OCI-LY3 (cell line): ENCODE data around the gene TMEM255B.
"Not testable (repeated sequence)": the region's sequence is repeated elsewhere in the genome, so short reads cannot be mapped to it uniquely, and the experiment has no call there.

ENCODE experiments used
- H2AFZ ChIP-seq: fragments of 200-600, 300-600 bp; shearing (Covaris generic); 2 replicates; pipeline ENCODE4 v1.6.0; 2014; ENCODE audit warnings: antibody characterized with exemption, low read depth, low read length
- H3K27ac ChIP-seq: fragments of 200-600, 300-600 bp; sonication (generic); 2 replicates; pipeline ENCODE4 v1.5.1; 2014; ENCODE audit warnings: mild to moderate bottlenecking, low read length, moderate library complexity, mixed read lengths
- H3K27me3 ChIP-seq: fragments of 200-600, 300-600 bp; sonication (generic); 2 replicates; pipeline ENCODE4 v1.6.1; 2014; ENCODE audit warnings: low read depth, low read length, mixed read lengths
- H3K36me3 ChIP-seq: fragments of 200-600, 300-600 bp; sonication (generic); replicated peaks from 2 replicates; pipeline ENCODE3; 2014; ENCODE audit warnings: low read depth, low read length, mixed read lengths
- H3K4me1 ChIP-seq: fragments of 300-600, 200-600 bp; sonication (generic); 2 replicates; pipeline ENCODE4 v1.6.1; 2014; ENCODE audit warnings: low read length, mixed read lengths
- H3K4me2 ChIP-seq: fragments of 200-600, 300-600 bp; sonication (generic); 2 replicates; pipeline ENCODE4 v1.6.1; 2014; ENCODE audit warnings: low read length, mixed read lengths
- H3K4me3 ChIP-seq: fragments of 300-600, 200-600 bp; sonication (generic); 2 replicates; pipeline ENCODE4 v1.5.1; 2014; ENCODE audit warnings: antibody characterized with exemption, mild to moderate bottlenecking, low read length, moderate library complexity
- H3K79me2 ChIP-seq: fragments of 300-600, 200-600 bp; shearing (Covaris generic); 2 replicates; pipeline ENCODE4 v1.6.1; 2014; ENCODE audit warnings: mild to moderate bottlenecking, low read length, mixed read lengths
- H3K9ac ChIP-seq: fragments of 300-600, 200-600 bp; shearing (Covaris generic); 2 replicates; pipeline ENCODE4 v1.6.0; 2014; ENCODE audit warnings: mild to moderate bottlenecking, low read length, moderate library complexity
- H3K9me3 ChIP-seq: fragments of 200-600, 300-600 bp; shearing (Covaris generic); 2 replicates; pipeline ENCODE4 v1.6.1; 2014; ENCODE audit warnings: low read length, mixed read lengths; ENCODE audit not compliant: insufficient read depth
- H4K20me1 ChIP-seq: fragments of 200-600, 300-600 bp; sonication (generic); 2 replicates; pipeline ENCODE4 v1.6.1; 2016; ENCODE audit warnings: low read length, mixed read lengths; ENCODE audit not compliant: insufficient read depth
- EZH2phosphoT487 ChIP-seq: fragments of 200-600 bp; shearing (Covaris generic); IDR thresholded peaks from 2 replicates; pipeline ENCODE4 v1.6.1; 2018; ENCODE audit warnings: antibody characterized with exemption, mixed run types, low read depth
- TF ChIP-seq, protein P1 (sequence below): fragments of 200-600, 300-600 bp; sonication (generic); IDR thresholded peaks from 2 replicates; pipeline ENCODE4 v1.5.1; 2014; ENCODE audit warnings: antibody characterized with exemption, low read length, low read depth

The TMEM255B gene

DNA sequence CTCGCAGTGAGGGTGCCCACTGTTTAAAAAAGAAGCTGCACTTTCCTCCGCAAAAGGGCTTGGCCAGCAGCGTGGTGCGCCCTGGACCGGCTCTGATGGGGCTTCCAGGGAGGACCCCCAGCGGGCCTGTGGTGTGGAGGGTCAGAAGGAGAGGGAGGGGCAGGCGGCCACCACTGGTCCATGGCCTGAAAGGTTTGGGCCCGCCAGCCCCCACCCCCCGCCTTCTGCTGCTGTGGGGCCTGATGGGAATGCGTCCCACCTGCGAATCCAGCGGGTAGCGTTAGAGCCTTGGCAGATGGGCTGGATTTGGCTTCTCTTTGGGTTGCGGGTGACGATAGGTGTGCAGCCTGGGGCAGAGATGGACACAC is 34.7 kb downstream of the TMEM255B start:
- Histone ChIP-seq H3K36me3 (no peaks in the 10 kb centered on the region), H3K79me2 (no peaks in the 10 kb centered on the region), H3K4me2 (no peak overlapping the region), H3K4me1 (no peaks in the 10 kb centered on the region), H3K27me3 (no peaks in the 10 kb centered on the region), H4K20me1 (no peaks in the 10 kb centered on the region), H3K27ac (no peak overlapping the region), H3K9ac (no peak overlapping the region), H3K9me3 (no peaks in the 10 kb centered on the region), H3K4me3 (no peak overlapping the region), H2AFZ (no peak overlapping the region)
- no peak for TF ChIP-seq EZH2phosphoT487
- TF ChIP-seq, protein P1, sequence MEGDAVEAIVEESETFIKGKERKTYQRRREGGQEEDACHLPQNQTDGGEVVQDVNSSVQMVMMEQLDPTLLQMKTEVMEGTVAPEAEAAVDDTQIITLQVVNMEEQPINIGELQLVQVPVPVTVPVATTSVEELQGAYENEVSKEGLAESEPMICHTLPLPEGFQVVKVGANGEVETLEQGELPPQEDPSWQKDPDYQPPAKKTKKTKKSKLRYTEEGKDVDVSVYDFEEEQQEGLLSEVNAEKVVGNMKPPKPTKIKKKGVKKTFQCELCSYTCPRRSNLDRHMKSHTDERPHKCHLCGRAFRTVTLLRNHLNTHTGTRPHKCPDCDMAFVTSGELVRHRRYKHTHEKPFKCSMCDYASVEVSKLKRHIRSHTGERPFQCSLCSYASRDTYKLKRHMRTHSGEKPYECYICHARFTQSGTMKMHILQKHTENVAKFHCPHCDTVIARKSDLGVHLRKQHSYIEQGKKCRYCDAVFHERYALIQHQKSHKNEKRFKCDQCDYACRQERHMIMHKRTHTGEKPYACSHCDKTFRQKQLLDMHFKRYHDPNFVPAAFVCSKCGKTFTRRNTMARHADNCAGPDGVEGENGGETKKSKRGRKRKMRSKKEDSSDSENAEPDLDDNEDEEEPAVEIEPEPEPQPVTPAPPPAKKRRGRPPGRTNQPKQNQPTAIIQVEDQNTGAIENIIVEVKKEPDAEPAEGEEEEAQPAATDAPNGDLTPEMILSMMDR: no peak

DNA sequence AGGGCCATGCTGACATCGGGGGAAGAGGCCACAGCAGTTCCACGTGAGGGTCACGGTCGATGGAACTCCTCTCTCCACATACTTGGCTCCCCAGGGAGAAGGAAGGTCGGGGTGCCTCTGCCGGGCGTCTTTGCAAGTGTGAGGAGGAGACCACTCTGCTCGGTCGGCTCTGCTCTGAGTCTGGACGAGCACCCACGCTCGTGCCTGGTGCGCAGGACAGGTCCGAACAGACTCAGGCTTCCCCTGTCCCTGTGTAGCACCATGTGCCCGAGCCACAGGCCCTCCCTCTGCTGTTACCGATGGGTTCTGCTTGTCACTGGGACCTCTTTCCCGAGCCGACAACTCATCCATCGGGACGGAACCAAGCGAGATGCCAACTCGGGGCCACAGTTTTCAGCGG is 35.1 kb downstream of the TMEM255B start:
- Histone ChIP-seq H3K79me2 (no peaks in the 10 kb centered on the region), H3K27me3 (no peaks in the 10 kb centered on the region), H2AFZ (no peak overlapping the region), H3K9ac (no peak overlapping the region), H3K4me2 (no peak overlapping the region), H3K27ac (no peak overlapping the region), H3K9me3 (no peaks in the 10 kb centered on the region), H4K20me1 (no peaks in the 10 kb centered on the region), H3K4me1 (no peaks in the 10 kb centered on the region), H3K36me3 (no peaks in the 10 kb centered on the region), H3K4me3 (no peak overlapping the region)
- TF ChIP-seq, protein P1: no peak
- TF ChIP-seq EZH2phosphoT487: no peak

DNA sequence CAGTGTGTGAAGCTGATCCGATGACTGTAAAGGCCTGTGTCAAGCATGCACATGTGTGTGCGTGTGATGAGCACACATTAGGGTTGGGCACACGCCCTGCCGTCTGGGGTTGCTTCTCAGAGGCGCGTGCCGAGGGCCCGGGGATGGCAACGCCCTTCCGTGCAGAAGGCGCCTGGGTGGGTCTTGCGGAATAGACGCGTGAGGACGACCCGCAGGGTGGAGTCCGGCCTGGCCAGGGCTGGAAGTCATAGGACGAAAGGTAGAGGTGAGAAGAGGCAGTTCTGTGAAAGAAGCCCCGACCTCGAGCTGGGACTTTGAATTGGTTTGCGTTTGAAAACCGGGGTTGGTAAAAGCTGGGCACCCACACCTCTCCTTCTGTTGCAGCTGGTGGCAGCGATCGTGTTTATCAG is 35.7 kb downstream of the TMEM255B start:
- Histone ChIP-seq H2AFZ (no peak overlapping the region), H3K9me3 (no peaks in the 10 kb centered on the region), H3K4me2 (no peak overlapping the region), H3K36me3 (no peaks in the 10 kb centered on the region), H3K27me3 (no peaks in the 10 kb centered on the region), H3K4me1 (no peaks in the 10 kb centered on the region), H3K79me2 (no peaks in the 10 kb centered on the region), H4K20me1 (no peaks in the 10 kb centered on the region), H3K4me3 (no peak overlapping the region), H3K27ac (no peak overlapping the region), H3K9ac (no peak overlapping the region)
- no peak for TF ChIP-seq EZH2phosphoT487
- TF ChIP-seq, protein P1: no peak

DNA sequence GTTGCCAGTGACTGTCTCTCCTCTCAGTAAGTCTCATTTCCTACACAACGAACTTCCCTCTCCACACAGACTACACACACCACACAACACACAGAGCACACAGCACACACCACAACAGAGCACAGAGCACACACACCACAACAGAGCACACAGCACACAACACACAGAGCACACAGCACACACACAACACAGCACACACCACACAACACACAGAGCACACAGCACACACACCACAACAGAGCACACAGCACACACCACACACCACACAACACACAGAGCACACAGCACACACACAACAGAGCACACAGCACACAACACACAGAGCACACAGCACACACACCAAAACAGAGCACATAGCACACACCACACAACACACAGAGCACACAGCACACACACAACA is 36.3 kb downstream of the TMEM255B start:
- not testable (repeated sequence) for H2AFZ ChIP-seq, H3K36me3 ChIP-seq, H3K4me1 ChIP-seq, H3K27ac ChIP-seq, H3K9ac ChIP-seq, H3K9me3 ChIP-seq, H3K4me2 ChIP-seq, H4K20me1 ChIP-seq, H3K27me3 ChIP-seq, H3K79me2 ChIP-seq, H3K4me3 ChIP-seq
